Lung (tissue), 12 donors: ENCODE measurements around the gene RAVER1. TPM values are rescaled to one million over a fixed set of nuclear protein-coding genes. Genes with fewer than 3 reads are reported as not detected.

Source experiments
- ATAC-seq: fragments of 200-7000 bp; cut with Tn5 transposase; one replicate; pipeline ENCODE4 v1.9.1; 2020; ENCODE audit warnings: moderate number of reproducible peaks; ENCODE audit not compliant: insufficient read depth, low FRiP score
- DNase-seq, 3 donors: peaks; one replicate each; pipeline ENCODE4 v3.0.0-alpha.2; 2013 to 2017
- H3K27ac ChIP-seq, 2 donors: one replicate each; pipeline ENCODE4 v1.5.1; 2013; ENCODE audit warnings: mild to moderate bottlenecking in 2 of 2, moderate library complexity in 2 of 2, control low read depth in 1 of 2, inconsistent platforms in 1 of 2, low read depth in 1 of 2, low read length in 1 of 2
- H3K27me3 ChIP-seq, 3 donors: one replicate each; pipeline ENCODE4 v1.5.1; 2013; ENCODE audit warnings: low read length in 2 of 3; ENCODE audit not compliant: control insufficient read depth in 3 of 3, insufficient read depth in 3 of 3
- H3K36me3 ChIP-seq, 4 donors: one replicate each; pipeline ENCODE4 v1.5.1; 2013; ENCODE audit warnings: low read length in 4 of 4, mild to moderate bottlenecking in 1 of 4, moderate library complexity in 1 of 4; ENCODE audit not compliant: control insufficient read depth in 4 of 4, insufficient read depth in 4 of 4
- H3K4me1 ChIP-seq, 5 donors: one replicate each; pipeline ENCODE4 v1.5.1; 2013; ENCODE audit warnings: low read length in 5 of 5, mild to moderate bottlenecking in 2 of 5, moderate library complexity in 1 of 5; ENCODE audit not compliant: control insufficient read depth in 5 of 5, insufficient read depth in 5 of 5
- H3K4me3 ChIP-seq: one replicate; pipeline ENCODE4 v1.5.1; 2013; ENCODE audit warnings: mild to moderate bottlenecking, control low read depth, moderate library complexity
- H3K9ac ChIP-seq, 2 donors: one replicate each; pipeline ENCODE4 v1.5.1; 2013; ENCODE audit warnings: low read length in 2 of 2, control low read depth in 1 of 2; ENCODE audit not compliant: insufficient read depth in 1 of 2
- H3K9me3 ChIP-seq, 4 donors: one replicate each; pipeline ENCODE4 v1.5.1; 2013; ENCODE audit warnings: low read length in 3 of 4, mild to moderate bottlenecking in 1 of 4, moderate library complexity in 1 of 4; ENCODE audit not compliant: control insufficient read depth in 4 of 4, insufficient read depth in 3 of 4
- CTCF ChIP-seq: IDR thresholded peaks from 2 replicates; pipeline ENCODE4 v1.5.1; 2012; ENCODE audit warnings: mild to moderate bottlenecking; ENCODE audit errors: control extremely low read depth, extremely low read depth
- WGBS, 2 donors: extraction: QIAGEN DNeasy Blood & Tissue Kit; methylation state at CpG; one replicate each; pipeline ENCODE4 v1.1.7; 2013; 5-methylcytosine and 5-hydroxymethylcytosine counted together
- polyA plus RNA-seq, 2 donors: library from polyadenylated mRNA; stranded (reverse); fragments of 200-250 nt; gene quantifications; one replicate each; pipeline ENCODE4 v1.2.1, GENCODE V29; 2013
- total RNA-seq, 2 donors: library from RNA; depleted of rRNA in 1 of 2; stranded (reverse); fragments of >200 nt in 1 of 2; gene quantifications; one replicate each; pipeline ENCODE4 v1.2.1, GENCODE V29; 2014 to 2021
- donor health status: control.
- donor health status: control.
- donor health status: Bipolar disorder and iron deficiency.
- donor health status: healthy.
- donor health status: DM: yes; HTN: yes; CAD: no.

The RAVER1 gene
- total and polyA plus RNA-seq, 4 donors = 10.5 to 46.1 (median 19.4) TPM

GRCh38 chr19:10299545-10300458 lies 33.5 kb downstream of the RAVER1 start:
- 33 to 43% methylated on average over 14 of the region's 14 CpGs for WGBS, 2 donors
- ATAC-seq = no peak
- TF ChIP-seq CTCF = no peak
- Histone ChIP-seq H3K4me3 (no peak overlapping the region), H3K9me3 (no peaks in the 10 kb centered on the region), H3K4me1 (peaks cover 0 to 12% (median 0%) of the 10 kb centered on the region in 5 donors), H3K27ac (no peak overlapping the region), H3K27me3 (peaks cover 0 to 17% (median 6%) of the 10 kb centered on the region in 3 donors), H3K36me3 (peaks cover 0 to 2% (median under 1%) of the 10 kb centered on the region in 4 donors), H3K9ac (no peak overlapping the region)
- peak in 1 of 3 donors; percentile 6 for DNase-seq

- Histone ChIP-seq H3K4me1 (peaks cover 0 to 31% (median 9%) of the 10 kb centered on the region in 5 donors), H3K27me3 (peaks cover 0 to 49% (median 19%) of the 10 kb centered on the region in 3 donors), H3K36me3 (peaks cover 0 to 5% (median 0%) of the 10 kb centered on the region in 4 donors), H3K9me3 (peaks cover 0 to 7% (median 0%) of the 10 kb centered on the region in 4 donors), H3K27ac (no peak overlapping the region), H3K4me3 (no peak overlapping the region), H3K9ac (no peak overlapping the region)
- TF ChIP-seq CTCF = no peak
- WGBS, 2 donors = 10 to 22% methylated on average over 55 to 58 of the region's 58 CpGs
- DNase-seq = peak in 2 of 3 donors; percentile 29 to 33
- ATAC-seq = no peak
These were observed 37.3 kb downstream of the RAVER1 start for GRCh38 chr19:10295847-10296591.

GRCh38 chr19:10295305-10295846 lies 38.0 kb downstream of the RAVER1 start:
- peaks cover 0 to 55% (median 24%) of the 10 kb centered on the region in 3 donors for H3K27me3 ChIP-seq
- WGBS, 2 donors = 3 to 4% methylated on average over 46 to 48 of the region's 48 CpGs
- ATAC-seq = no peak

More at GRCh38 chr19:10295305-10295846, 38.0 kb downstream of the RAVER1 start:
- peak in 2 of 3 donors; percentile 44 to 47 for DNase-seq
- H3K36me3 ChIP-seq = peaks cover 0 to 5% (median 0%) of the 10 kb centered on the region in 4 donors
- H3K9me3 ChIP-seq = peaks cover 0 to 7% (median 0%) of the 10 kb centered on the region in 4 donors
- H3K9ac ChIP-seq = no peak overlapping the region
- H3K4me3 ChIP-seq = no peak overlapping the region
- no peak overlapping the region for H3K27ac ChIP-seq
- no peak for TF ChIP-seq CTCF
- H3K4me1 ChIP-seq = peaks cover 0 to 38% (median 13%) of the 10 kb centered on the region in 5 donors
